Stomach (tissue), 4 donors: ENCODE data around the gene TUBB1.

Experiments used
- CTCF ChIP-seq, 7 experiments: fragments of 450-650 bp in 4 of 7; fragments of 200-600 bp in 3 of 7; sonication (generic) in 3 of 7; IDR thresholded peaks; one replicate each; pipeline ENCODE4 v1.5.1; 2016 to 2019; ENCODE audit warnings: antibody characterized with exemption in 7 of 7, control low read depth in 2 of 7, mild to moderate bottlenecking in 1 of 7
- POLR2A ChIP-seq, 4 donors: fragments of 450-650 bp; IDR thresholded peaks; one replicate each; pipeline ENCODE4 v1.6.1; 2016; ENCODE audit warnings: antibody characterized with exemption in 4 of 4, control low read depth in 2 of 4, mild to moderate bottlenecking in 1 of 4, moderate library complexity in 1 of 4
- POLR2AphosphoS5 ChIP-seq, 3 donors: sonication (generic); formaldehyde crosslinking; IDR thresholded peaks; one replicate each; pipeline ENCODE4 v1.6.1; 2016; ENCODE audit warnings: antibody characterized with exemption in 3 of 3

DNA sequence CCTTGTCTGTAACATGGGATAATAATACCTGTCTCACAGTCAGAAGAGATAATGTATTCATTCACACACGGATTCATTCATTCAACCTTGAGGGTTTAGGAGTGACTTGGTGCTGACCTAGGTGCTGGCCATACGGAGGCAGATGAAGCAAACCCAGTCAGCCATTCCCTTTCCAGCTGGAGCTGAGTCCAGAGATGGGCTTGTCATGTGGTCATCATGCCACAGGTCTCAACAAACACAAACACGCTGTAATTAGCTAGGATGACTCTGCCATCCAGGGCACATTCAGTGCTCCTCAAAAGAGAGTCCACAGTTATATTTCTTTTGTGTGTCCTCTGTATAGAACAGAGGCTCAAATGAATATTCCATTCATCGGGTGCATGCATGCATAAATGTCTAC lies 42.9 kb downstream of the TUBB1 start:
- no peak for TF ChIP-seq CTCF (IDR thresholded peaks at IDR 0.05)
- no peak for TF ChIP-seq POLR2A (IDR thresholded peaks at IDR 0.05)
- no peak for TF ChIP-seq POLR2AphosphoS5 (IDR thresholded peaks at IDR 0.05)
